Thyroid gland (tissue), 4 donors: Measurements from ENCODE around the gene PKM.

Experiments
- POLR2A ChIP-seq, 2 donors: fragments of 450-650 bp; IDR thresholded peaks; one replicate each; pipeline ENCODE4 v1.6.1; 2017; ENCODE audit warnings: antibody characterized with exemption in 2 of 2, mild to moderate bottlenecking in 2 of 2, moderate library complexity in 1 of 2
- TF ChIP-seq, protein P1 (sequence below), 6 experiments: fragments of 200-600 bp in 3 of 6; fragments of 450-650 bp in 3 of 6; sonication (generic) in 3 of 6; IDR thresholded peaks; one replicate each; pipeline ENCODE4 v1.5.1; 2016 to 2019; ENCODE audit warnings: antibody characterized with exemption in 6 of 6, mild to moderate bottlenecking in 2 of 6, inconsistent platforms in 1 of 6, moderate library complexity in 1 of 6

DNA sequence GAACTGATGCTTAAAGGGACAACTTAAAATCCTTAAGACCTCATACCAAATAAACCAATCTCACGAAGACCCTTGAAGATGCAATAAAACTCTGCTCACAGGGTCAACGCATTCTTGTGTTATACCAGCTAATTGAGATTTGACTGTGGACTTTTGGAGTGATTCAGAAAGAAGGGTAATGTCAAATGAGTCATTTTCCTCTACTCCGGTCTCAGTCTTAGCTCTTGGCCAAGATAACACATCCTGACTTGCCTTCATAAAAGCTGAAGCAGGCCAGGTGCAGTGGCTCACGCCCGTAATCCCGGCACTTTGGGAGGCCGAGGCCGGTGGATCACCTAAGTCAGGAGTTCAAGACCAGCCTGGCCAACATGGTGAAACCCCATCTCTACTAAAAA, 3.8 kb downstream of the PKM start:
- no peak for TF ChIP-seq POLR2A (IDR thresholded peaks at IDR 0.05)
- TF ChIP-seq, protein P1, sequence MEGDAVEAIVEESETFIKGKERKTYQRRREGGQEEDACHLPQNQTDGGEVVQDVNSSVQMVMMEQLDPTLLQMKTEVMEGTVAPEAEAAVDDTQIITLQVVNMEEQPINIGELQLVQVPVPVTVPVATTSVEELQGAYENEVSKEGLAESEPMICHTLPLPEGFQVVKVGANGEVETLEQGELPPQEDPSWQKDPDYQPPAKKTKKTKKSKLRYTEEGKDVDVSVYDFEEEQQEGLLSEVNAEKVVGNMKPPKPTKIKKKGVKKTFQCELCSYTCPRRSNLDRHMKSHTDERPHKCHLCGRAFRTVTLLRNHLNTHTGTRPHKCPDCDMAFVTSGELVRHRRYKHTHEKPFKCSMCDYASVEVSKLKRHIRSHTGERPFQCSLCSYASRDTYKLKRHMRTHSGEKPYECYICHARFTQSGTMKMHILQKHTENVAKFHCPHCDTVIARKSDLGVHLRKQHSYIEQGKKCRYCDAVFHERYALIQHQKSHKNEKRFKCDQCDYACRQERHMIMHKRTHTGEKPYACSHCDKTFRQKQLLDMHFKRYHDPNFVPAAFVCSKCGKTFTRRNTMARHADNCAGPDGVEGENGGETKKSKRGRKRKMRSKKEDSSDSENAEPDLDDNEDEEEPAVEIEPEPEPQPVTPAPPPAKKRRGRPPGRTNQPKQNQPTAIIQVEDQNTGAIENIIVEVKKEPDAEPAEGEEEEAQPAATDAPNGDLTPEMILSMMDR (IDR thresholded peaks at IDR 0.05), result no peak
